ENCODE measurements around the gene YPEL2.

The YPEL2 gene

GRCh38 chr17:59437791-59438281 is 106.4 kb downstream of the YPEL2 start:
- DNase-seq = no peak

GRCh38 chr17:59439262-59439661 is 107.8 kb downstream of the YPEL2 start:
- DNase-seq = no peak

- no peak for DNase-seq
These were observed 108.3 kb downstream of the YPEL2 start for GRCh38 chr17:59439741-59440211.

GRCh38 chr17:59440757-59441463 is 109.5 kb downstream of the YPEL2 start:
- peak; percentile 87 for DNase-seq

GRCh38 chr17:59441464-59442096 is 110.1 kb downstream of the YPEL2 start:
- DNase-seq = no peak

GRCh38 chr17:59443106-59443505 is 111.7 kb downstream of the YPEL2 start:
- DNase-seq = no peak

Measured in activated gamma-delta T cell treated with Interleukin-2 at 50 U/mL for 16 hours (primary cell).